GM23338 (cell line): ENCODE results near the gene STN1. TPM values are rescaled to one million over a fixed set of nuclear protein-coding genes. Genes with fewer than 3 reads are reported as not detected.

Source experiments
- ATAC-seq: fragments of 200-7000 bp; cut with Tn5 transposase; 3 replicates; pipeline ENCODE4 v1.9.1; 2020
- DNase-seq: peaks from one replicate; pipeline ENCODE4 v3.0.0-alpha.2; 2015; ENCODE audit warnings: low spot score
- H2AFZ ChIP-seq: fragments of 200-600 bp; sonication (generic); 2 replicates; pipeline ENCODE4 v1.8.0; 2016; ENCODE audit warnings: antibody characterized with exemption, mild to moderate bottlenecking, moderate library complexity
- H3F3A ChIP-seq: fragments of 200-600 bp; sonication (generic); replicated peaks from 2 replicates; pipeline ENCODE4 v1.8.0; 2017; ENCODE audit warnings: antibody characterized with exemption, mixed run types, low read depth
- H3K27ac ChIP-seq: fragments of 200-600 bp; sonication (generic); 2 replicates; pipeline ENCODE4 v1.6.1; 2016; ENCODE audit warnings: low read depth
- H3K27me3 ChIP-seq: fragments of 200-600 bp; sonication (generic); 2 replicates; pipeline ENCODE4 v1.8.0; 2016; ENCODE audit warnings: mild to moderate bottlenecking, mixed run types, moderate library complexity; ENCODE audit not compliant: insufficient read depth
- H3K36me3 ChIP-seq: fragments of 200-600 bp; sonication (generic); 2 replicates; pipeline ENCODE4 v1.8.0; 2016; ENCODE audit warnings: mild to moderate bottlenecking; ENCODE audit not compliant: insufficient read depth
- H3K4me1 ChIP-seq: fragments of 200-600 bp; sonication (generic); 2 replicates; pipeline ENCODE4 v1.8.0; 2016; ENCODE audit warnings: mild to moderate bottlenecking, moderate library complexity; ENCODE audit not compliant: insufficient read depth
- H3K4me2 ChIP-seq: fragments of 200-600 bp; sonication (generic); 2 replicates; pipeline ENCODE4 v1.7.1; 2017; ENCODE audit warnings: mixed run types
- H3K4me3 ChIP-seq: fragments of 200-600 bp; sonication (generic); 2 replicates; pipeline ENCODE4 v1.6.1; 2016; ENCODE audit warnings: mixed run types
- H3K79me2 ChIP-seq: fragments of 200-600 bp; sonication (generic); replicated peaks from 2 replicates; pipeline ENCODE4 v1.8.0; 2017; ENCODE audit warnings: mild to moderate bottlenecking; ENCODE audit not compliant: insufficient read depth
- H3K9me2 ChIP-seq: fragments of 200-600 bp; sonication (generic); 2 replicates; pipeline ENCODE4 v1.8.0; 2017; ENCODE audit not compliant: insufficient read depth
- H4K20me1 ChIP-seq: fragments of 200-600 bp; sonication (generic); replicated peaks from 2 replicates; pipeline ENCODE4 v1.8.0; 2017; ENCODE audit warnings: mild to moderate bottlenecking; ENCODE audit not compliant: insufficient read depth
- H3K27ac Mint-ChIP-seq: 2 replicates; pipeline ENCODE4 v1.8.0; 2020; ENCODE audit warnings: inconsistent platforms, mild to moderate bottlenecking, moderate library complexity, mixed read lengths
- H3K27me3 Mint-ChIP-seq: 3 replicates; pipeline ENCODE4 v1.8.0; 2022; ENCODE audit warnings: low read depth, mild to moderate bottlenecking, moderate library complexity, mixed read lengths, inconsistent platforms; ENCODE audit not compliant: insufficient read depth, poor library complexity
- H3K36me3 Mint-ChIP-seq: 3 replicates; pipeline ENCODE4 v1.8.0; 2021; ENCODE audit warnings: low read depth, mild to moderate bottlenecking, inconsistent platforms, moderate library complexity, mixed read lengths
- H3K4me1 Mint-ChIP-seq: 3 replicates; pipeline ENCODE4 v1.8.0; 2020; ENCODE audit warnings: mild to moderate bottlenecking, inconsistent platforms, mixed read lengths
- H3K4me3 Mint-ChIP-seq: 3 replicates; pipeline ENCODE4 v1.8.0; 2021; ENCODE audit warnings: moderate library complexity, mild to moderate bottlenecking, inconsistent platforms, mixed read lengths
- H3K9me3 Mint-ChIP-seq: 3 replicates; pipeline ENCODE4 v1.8.0; 2020; ENCODE audit warnings: moderate library complexity, mild to moderate bottlenecking, inconsistent platforms, mixed read lengths
- CREB1 ChIP-seq: fragments of 250-450 bp; sonication (Bioruptor Pico); IDR thresholded peaks from 2 replicates; pipeline ENCODE4 v1.5.0; 2020; ENCODE audit warnings: low read depth, mild to moderate bottlenecking, moderate library complexity
- CTCF ChIP-seq, 2 experiments: fragments of 200-600 bp in 1 of 2; sonication (generic) in 1 of 2; conservative IDR thresholded peaks; 2 replicates each; pipeline versions ENCODE4 v1.5.1 to v1.6.1; 2016 to 2017; ENCODE audit warnings: antibody characterized with exemption in 2 of 2, low read depth in 2 of 2, mild to moderate bottlenecking in 2 of 2, moderate library complexity in 1 of 2
- ETS1 ChIP-seq: IDR thresholded peaks from 2 replicates; pipeline ENCODE4 v1.6.1; 2016; ENCODE audit warnings: antibody characterized with exemption
- EZH2phosphoT487 ChIP-seq: fragments of 200-600 bp; sonication (generic); IDR thresholded peaks from one replicate; pipeline ENCODE4 v1.8.1; 2018; ENCODE audit warnings: antibody characterized with exemption; ENCODE audit not compliant: unreplicated experiment
- POLR2AphosphoS5 ChIP-seq: IDR thresholded peaks from 2 replicates; pipeline ENCODE4 v1.6.1; 2016; ENCODE audit warnings: antibody characterized with exemption, low read depth
- STAT1 ChIP-seq: IDR thresholded peaks from one replicate; pipeline ENCODE4 v1.6.1; 2016; ENCODE audit warnings: antibody characterized with exemption; ENCODE audit not compliant: unreplicated experiment
- ZNF114 ChIP-seq: fragments of 250-450 bp; sonication (Bioruptor Pico); IDR thresholded peaks from 2 replicates; pipeline ENCODE4 v1.5.0; 2020; ENCODE audit warnings: mild to moderate bottlenecking, moderate library complexity
- ZNF331 ChIP-seq: fragments of 250-450 bp; sonication (Bioruptor Pico); IDR thresholded peaks from 2 replicates; pipeline ENCODE4 v1.5.0; 2020; ENCODE audit warnings: low read depth, mild to moderate bottlenecking, moderate library complexity
- polyA plus RNA-seq: library from polyadenylated mRNA; unstranded; fragments of >200 nt; fragmentation: Nextera tagmentation; extraction: Ambion mirVana; gene quantifications from 2 replicates; pipeline ENCODE4 v1.2.1, GENCODE V29; 2016
- total RNA-seq: library from RNA; depleted of rRNA; stranded (reverse); fragments of >200 nt; shearing (Covaris generic); gene quantifications from 2 replicates; pipeline ENCODE4 v1.2.3, GENCODE V29; 2014
- TF ChIP-seq, protein P1 (sequence below): IDR thresholded peaks from one replicate; pipeline ENCODE4 v1.6.1; 2018; ENCODE audit warnings: antibody characterized with exemption; ENCODE audit not compliant: unreplicated experiment

Gene STN1
- total and polyA plus RNA-seq, 2 experiments from 2014 or later: 7.2 to 11.3 TPM

GRCh38 chr10:103859161-103860086, 58.6 kb downstream of the STN1 start:
- Histone ChIP-seq H3K36me3 (no peaks in the 10 kb centered on the region), H3K27ac (no peak overlapping the region), H2AFZ (peak overlapping the region; percentile 90; the same call in 1 of the 2 replicates), H4K20me1 (no peaks in the 10 kb centered on the region), H3K4me1 (peaks cover 5% of the 10 kb centered on the region), H3K27me3 (peaks cover 29% of the 10 kb centered on the region), H3K9me2 (no peaks in the 10 kb centered on the region), H3K4me3 (no peak overlapping the region), H3K4me2 (no peak overlapping the region), H3K79me2 (no peaks in the 10 kb centered on the region), H3F3A (no peaks in the 10 kb centered on the region)
- ATAC-seq (peak; percentile 71), DNase-seq (peak; percentile 79)
- H3K4me3 Mint-ChIP-seq: no peak overlapping the region
- peaks cover 6% of the 10 kb centered on the region for H3K9me3 Mint-ChIP-seq
- H3K36me3 Mint-ChIP-seq: peaks cover 4% of the 10 kb centered on the region
- peaks cover 10% of the 10 kb centered on the region for H3K4me1 Mint-ChIP-seq
- TF ChIP-seq CTCF (conservative IDR thresholded peaks at IDR 0.05; ENCODE audit: low read depth in 2 of 2) (peak; percentile 76), ZNF114 (CRISPR knock-in tag) (no peak)
- H3K27ac Mint-ChIP-seq: no peak overlapping the region
- peaks cover 17% of the 10 kb centered on the region for H3K27me3 Mint-ChIP-seq

GRCh38 chr10:103858360-103858759, 59.6 kb downstream of the STN1 start:
- no peaks in the 10 kb centered on the region for H3K9me3 Mint-ChIP-seq
- Histone ChIP-seq H3K4me3 (no peak overlapping the region), H3K9me2 (no peaks in the 10 kb centered on the region), H3K79me2 (no peaks in the 10 kb centered on the region), H2AFZ (no peak overlapping the region), H3K27ac (no peak overlapping the region), H3K27me3 (peaks cover 39% of the 10 kb centered on the region), H3F3A (no peaks in the 10 kb centered on the region; the same call in 1 of the 2 replicates), H3K36me3 (no peaks in the 10 kb centered on the region), H4K20me1 (peaks cover 7% of the 10 kb centered on the region; the same call in 1 of the 2 replicates), H3K4me1 (peaks cover 13% of the 10 kb centered on the region), H3K4me2 (no peak overlapping the region)
- ATAC-seq (no peak), DNase-seq (no peak)
- no peaks in the 10 kb centered on the region; the same call in 2 of the 3 replicates for H3K36me3 Mint-ChIP-seq
- no peak overlapping the region for H3K4me3 Mint-ChIP-seq
- peaks cover 28% of the 10 kb centered on the region for H3K27me3 Mint-ChIP-seq
- no peak overlapping the region for H3K27ac Mint-ChIP-seq
- peaks cover 18% of the 10 kb centered on the region for H3K4me1 Mint-ChIP-seq
- TF ChIP-seq ETS1: no peak
- no peak for TF ChIP-seq EZH2phosphoT487
- no peak for TF ChIP-seq STAT1
- no peak for TF ChIP-seq ZNF331
- TF ChIP-seq POLR2AphosphoS5: no peak
- no peak for TF ChIP-seq CTCF (conservative IDR thresholded peaks at IDR 0.05; ENCODE audit: low read depth in 2 of 2)
- TF ChIP-seq, protein P1, sequence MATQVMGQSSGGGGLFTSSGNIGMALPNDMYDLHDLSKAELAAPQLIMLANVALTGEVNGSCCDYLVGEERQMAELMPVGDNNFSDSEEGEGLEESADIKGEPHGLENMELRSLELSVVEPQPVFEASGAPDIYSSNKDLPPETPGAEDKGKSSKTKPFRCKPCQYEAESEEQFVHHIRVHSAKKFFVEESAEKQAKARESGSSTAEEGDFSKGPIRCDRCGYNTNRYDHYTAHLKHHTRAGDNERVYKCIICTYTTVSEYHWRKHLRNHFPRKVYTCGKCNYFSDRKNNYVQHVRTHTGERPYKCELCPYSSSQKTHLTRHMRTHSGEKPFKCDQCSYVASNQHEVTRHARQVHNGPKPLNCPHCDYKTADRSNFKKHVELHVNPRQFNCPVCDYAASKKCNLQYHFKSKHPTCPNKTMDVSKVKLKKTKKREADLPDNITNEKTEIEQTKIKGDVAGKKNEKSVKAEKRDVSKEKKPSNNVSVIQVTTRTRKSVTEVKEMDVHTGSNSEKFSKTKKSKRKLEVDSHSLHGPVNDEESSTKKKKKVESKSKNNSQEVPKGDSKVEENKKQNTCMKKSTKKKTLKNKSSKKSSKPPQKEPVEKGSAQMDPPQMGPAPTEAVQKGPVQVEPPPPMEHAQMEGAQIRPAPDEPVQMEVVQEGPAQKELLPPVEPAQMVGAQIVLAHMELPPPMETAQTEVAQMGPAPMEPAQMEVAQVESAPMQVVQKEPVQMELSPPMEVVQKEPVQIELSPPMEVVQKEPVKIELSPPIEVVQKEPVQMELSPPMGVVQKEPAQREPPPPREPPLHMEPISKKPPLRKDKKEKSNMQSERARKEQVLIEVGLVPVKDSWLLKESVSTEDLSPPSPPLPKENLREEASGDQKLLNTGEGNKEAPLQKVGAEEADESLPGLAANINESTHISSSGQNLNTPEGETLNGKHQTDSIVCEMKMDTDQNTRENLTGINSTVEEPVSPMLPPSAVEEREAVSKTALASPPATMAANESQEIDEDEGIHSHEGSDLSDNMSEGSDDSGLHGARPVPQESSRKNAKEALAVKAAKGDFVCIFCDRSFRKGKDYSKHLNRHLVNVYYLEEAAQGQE: no peak
- TF ChIP-seq CREB1 (CRISPR knock-in tag): no peak
- no peak for TF ChIP-seq ZNF114 (CRISPR knock-in tag)
